NCI-H524 (cell line): ENCODE results near the gene GARS1.

Source experiments
- DNase-seq, 2 experiments: peaks; one replicate each; lab custom pipeline; 2025; lab: John Stamatoyannopoulos, UW

Gene GARS1

DNA sequence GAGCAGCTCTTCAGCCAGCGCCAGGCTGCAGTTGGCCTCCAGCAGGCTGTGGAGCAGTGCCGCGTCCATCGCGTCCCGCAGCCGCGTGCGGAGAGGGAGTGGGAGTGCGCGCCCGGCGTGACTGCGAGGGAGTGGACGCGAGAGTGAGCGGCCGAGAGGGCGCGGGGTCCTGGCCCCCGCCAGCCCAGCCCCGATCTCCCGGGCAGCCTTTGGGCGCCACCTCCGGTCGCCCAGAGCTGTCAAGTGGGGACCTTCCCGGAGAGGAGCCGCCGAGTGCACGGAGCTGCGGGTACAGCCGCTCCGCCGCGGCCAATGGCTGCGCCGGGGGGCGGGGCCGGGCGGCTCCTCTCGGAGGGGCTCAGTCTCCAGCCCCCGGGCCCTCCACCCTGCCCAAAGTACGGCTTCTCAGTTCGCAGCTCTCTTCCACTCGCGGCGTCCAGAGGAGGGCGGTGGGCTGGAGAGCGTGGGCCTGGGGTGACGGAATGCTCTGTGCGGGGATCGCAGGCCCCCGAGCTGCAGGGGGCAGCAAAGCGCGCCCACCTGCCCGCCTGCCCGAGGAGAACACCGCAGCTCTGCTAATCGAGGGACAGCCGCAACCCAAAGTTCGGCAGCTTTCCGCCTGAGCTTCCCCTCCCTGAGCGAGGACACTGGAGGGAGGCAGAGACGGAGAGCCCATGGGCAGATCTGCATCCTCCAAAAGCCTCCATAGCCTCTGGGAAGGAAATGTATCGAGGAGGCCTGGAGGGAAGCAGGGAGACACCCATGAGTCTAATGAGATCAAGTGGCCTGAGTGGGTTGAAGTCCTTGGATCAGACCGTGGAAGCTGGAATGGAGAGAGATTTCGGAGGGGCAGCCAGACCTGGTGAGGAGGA, 87.8 kb downstream of the GARS1 start, which contains the start of gene CRHR2:
TSS of gene CRHR2 (minus strand) at position 245 of the 872 bp plus-strand sequence. CDS start at position 69, 176 bp downstream.
- peak; percentile 38 to 70 for DNase-seq

- DNase-seq, result no peak
These were observed 88.6 kb downstream of the GARS1 start for GRCh38 chr7:30683306-30683705.
